NCI-H2081 treated with DMSO at 0.1 percent for 48 hours (cell line): ENCODE results near the gene SAMD4B.

Experiments
- DNase-seq: peaks from one replicate; lab custom pipeline; 2025; lab: John Stamatoyannopoulos, UW

Gene SAMD4B

GRCh38 chr19:39410017-39410830, 68.0 kb downstream of the SAMD4B start:
- DNase-seq: no peak

DNA sequence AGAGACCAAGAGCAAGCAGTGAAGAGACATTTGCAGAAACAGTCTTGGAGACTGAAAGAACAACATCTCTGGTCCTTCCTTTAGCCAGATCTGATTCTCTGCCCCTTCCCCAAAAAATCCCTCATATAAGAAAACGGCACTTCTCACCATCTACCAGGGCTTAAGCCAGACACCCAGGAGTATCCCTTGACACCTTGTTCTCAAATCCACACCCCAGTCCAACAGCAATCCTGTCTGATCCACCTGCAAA, 68.5 kb downstream of the SAMD4B start:
- DNase-seq: no peak

DNA sequence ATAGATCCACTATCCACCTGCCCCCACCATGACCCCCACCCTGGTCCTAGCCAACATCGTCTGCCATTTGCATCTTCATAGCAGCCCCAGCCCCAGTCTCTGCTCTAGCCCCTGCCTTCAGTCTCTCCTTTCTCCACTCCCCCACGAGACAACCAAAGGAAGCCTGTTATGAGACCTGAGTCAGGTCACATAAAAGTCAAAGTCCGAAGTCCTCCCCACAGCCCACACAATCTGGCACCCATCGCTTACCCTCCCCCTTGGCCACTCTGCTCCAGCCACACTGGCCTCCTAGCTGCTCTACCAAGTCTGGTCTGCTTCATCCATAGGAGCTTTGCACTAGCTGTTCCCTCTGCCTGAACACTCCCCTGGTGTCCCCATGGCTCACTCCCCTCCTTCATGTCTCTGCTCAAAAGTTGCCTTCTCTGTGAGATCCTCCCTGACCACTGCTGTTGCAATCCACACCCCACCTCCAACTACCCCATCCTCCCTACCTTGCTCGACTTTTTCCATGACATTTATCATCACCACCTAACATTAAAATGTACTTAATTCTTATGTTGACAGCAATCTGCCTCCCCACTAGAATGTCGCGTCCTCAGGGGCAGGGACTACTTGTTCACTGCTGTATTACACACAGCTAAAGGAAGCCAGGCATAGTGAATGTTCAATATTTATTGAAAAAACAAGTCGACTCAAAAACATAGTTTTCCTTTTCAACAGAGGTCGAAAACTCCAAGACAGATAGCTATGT, 69.0 kb downstream of the SAMD4B start:
- no peak for DNase-seq

DNA sequence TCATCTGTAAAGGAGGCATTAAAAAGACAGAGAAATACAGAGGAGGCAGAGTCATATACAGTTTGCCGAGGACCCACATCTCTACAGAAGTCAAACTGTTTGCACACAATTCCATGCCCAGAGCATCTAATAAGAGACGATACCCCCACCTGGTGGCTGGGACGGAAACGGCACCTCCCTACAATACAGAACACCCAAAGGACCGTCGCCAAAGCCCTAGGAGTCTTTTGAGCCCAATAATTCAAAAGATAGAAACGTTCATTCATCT, 69.5 kb downstream of the SAMD4B start:
- peak; percentile 81 for DNase-seq

DNA sequence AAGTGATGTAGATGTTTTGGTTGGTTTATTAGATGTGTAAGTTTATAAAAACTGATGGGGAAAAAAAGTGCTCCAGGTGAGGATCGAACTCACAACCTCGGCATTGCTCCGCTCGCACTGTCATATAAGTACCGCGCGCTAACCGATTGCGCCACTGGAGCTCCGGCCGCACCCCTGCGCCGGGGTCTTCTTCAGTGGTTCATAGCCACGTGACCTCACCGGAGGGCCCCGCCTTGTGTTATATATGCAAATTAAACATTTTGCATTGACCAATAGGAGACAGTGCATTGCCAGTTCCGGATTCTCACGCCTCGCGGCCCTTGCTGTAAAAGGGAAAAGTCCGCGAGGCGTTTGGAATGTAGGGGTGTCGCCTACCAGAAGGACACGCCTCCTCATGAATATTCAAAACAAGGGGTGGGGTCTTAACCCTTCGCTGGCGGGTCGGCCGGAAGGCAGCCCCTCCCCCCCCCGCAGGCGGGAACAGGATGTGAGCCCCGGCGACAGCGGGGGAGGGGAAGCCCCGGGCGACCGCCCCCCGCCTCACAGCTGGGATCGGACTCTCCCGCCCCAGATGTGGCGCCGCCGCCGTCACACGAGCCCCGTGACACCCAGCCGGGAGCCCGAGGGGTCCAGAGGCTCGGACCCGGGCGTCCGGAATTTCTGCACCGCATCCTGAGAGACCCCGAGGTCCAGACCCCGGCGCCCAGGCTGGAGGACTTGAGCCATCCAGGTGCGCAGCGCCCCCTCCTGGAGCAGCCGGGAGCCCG, 70.1 kb downstream of the SAMD4B start, which contains the start of gene PLEKHG2:
PLEKHG2 (plus strand) TSS at position 570 of the 767 bp plus-strand sequence. CDS start 1,418 bp downstream, outside the sequence.
- DNase-seq: peak; percentile 96

- DNase-seq: no peak
Measured at GRCh38 chr19:39412867-39413271, 70.6 kb downstream of the SAMD4B start.

DNA sequence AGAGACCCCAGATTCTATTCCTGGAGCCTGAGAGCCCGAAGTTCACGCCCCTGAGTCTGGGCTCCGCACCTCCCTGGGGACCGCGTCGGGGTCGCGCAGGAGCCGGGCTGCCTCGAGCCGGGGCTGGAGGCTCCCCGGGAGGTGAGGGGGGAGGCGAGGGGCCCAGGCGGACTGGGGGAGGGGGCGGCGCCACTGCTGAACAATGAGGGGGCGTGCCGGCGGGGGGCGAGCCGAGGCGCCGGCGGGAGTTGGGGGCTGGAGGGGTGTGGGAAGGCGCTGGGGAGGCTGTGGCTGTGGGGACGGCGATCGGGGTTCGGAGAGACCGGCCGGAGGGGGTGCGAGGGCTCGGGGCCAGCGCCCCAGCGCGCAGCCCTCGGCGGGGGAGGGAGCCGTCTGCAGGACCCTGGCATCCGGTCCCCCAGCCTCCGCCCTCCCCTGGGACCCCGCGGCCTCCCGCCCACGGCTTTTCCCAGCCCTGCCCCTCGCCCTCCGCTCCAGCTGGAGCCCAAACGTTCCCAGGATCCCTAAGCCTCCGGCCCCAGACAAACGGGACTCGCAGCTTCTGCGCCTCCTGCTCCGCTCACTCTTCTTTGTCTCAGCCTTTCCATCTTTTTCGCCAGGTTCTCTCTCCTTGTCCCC, 71.2 kb downstream of the SAMD4B start:
- DNase-seq: no peak

DNA sequence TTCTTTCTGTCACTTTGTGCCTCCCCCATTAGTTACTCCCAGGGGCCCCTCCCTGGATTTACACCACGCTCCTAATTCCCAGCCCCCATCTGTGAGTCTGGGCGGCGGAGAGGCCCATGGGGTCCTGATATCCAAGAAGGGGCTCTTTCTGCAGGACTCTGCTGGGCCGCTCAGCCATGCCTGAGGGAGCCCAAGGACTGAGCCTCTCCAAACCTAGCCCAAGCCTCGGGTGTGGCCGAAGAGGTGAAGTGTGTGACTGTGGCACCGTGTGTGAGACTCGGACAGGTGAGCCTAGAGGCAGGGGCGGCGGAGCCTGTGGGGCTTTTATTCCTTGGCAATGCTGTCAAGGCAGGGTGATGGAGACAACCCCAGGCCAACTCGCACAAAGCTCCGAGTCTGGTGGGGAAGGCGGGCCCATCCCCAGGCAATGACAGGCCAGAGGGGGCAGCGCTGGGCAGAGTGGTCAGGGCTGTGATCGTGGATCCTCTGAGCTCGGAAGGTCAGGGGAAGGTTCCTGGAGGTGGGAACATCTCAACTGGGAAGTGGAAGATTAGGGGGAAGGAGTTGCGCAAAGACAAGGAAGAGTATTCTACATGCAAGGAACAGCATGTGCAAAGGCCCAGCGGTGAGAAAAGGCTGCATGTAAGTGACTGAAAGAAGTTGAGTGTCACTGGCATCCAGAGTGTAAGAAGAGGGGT, 71.8 kb downstream of the SAMD4B start:
- DNase-seq: no peak

- no peak for DNase-seq
Measured at GRCh38 chr19:39415111-39416046, 73.2 kb downstream of the SAMD4B start.

- no peak for DNase-seq
Measured at GRCh38 chr19:39416152-39417120, 74.2 kb downstream of the SAMD4B start.

- no peak for DNase-seq
Measured at GRCh38 chr19:39417463-39418181, 75.4 kb downstream of the SAMD4B start.

DNA sequence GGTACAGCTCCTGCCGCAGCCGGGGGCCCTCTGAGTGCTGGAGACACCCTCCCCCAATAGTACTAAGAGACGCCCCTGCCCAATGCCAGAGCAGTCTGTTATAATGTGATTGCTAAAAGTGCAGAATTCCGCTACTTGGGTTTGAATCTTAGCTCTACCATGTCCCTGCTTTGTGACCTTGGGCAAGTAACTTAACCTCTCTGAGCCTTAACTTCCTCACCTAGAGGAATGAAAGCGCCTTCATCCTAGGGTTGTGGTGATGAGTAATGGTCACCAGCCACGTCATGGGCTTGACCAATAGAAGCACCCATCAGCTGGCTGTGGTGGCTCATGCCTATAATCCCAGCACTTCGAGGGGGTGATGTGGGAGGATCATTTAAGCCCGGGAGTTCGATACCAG, 76.8 kb downstream of the SAMD4B start:
- no peak for DNase-seq

DNA sequence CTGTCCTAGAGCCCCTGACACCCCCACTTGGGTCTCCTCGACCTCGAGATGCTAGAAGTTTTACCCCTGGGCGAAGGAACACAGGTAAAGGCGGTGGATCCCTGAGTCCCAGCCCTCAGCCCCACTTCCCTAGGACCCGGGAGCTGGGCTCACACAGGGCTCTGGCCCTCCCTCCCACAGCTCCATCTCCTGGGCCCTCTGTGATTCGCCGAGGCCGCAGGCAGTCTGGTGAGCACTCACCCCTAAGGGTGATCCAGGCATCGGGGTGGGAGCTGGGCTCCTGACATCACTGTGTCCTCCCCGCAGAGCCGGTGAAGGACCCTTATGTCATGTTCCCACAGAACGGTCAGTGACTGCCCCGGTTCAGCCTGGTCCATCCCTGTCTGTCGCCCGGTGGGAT, 78.5 kb downstream of the SAMD4B start:
- no peak for DNase-seq

GRCh38 chr19:39422020-39422419, 79.8 kb downstream of the SAMD4B start:
- no peak for DNase-seq

DNA sequence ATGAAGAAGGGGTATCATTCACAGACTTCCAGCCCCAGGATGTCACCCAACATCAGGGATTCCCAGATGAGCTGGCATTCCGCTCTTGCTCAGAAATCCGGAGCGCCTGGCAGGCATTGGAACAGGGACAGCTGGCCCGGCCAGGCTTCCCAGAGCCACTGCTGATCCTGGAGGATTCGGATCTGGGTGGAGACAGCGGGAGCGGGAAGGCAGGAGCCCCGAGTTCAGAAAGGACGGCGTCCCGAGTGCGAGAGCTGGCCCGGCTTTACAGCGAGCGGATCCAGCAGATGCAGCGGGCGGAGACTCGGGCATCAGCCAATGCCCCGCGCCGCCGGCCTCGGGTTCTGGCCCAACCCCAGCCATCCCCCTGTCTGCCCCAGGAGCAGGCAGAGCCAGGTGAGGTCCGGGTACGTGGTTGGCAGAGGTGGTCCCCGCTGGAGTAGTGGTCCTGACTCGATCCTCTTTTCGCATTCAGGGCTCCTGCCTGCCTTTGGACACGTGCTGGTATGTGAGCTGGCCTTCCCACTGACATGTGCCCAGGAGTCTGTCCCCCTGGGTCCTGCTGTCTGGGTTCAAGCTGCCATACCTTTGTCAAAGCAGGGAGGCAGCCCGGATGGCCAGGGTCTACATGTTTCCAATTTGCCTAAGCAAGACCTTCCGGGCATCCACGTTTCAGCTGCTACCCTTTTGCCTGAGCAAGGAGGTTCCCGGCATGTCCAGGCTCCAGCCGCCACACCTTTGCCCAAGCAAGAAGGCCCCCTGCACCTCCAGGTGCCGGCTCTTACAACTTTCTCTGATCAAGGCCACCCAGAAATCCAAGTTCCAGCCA, 81.3 kb downstream of the SAMD4B start:
- DNase-seq: no peak

DNA sequence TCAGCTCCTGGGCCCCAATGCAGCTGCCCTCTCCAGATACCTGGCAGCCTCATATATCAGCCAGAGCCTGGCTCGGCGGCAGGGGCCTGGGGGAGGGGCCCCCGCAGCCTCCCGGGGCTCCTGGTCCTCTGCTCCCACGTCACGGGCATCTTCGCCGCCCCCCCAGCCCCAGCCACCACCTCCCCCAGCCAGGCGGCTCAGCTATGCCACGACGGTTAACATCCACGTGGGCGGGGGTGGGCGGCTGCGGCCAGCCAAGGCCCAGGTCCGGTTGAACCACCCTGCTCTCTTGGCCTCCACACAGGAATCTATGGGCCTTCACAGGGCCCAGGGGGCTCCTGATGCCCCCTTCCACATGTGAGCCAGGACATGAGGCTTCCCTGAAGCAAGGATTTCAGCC, 82.7 kb downstream of the SAMD4B start:
- no peak for DNase-seq

GRCh38 chr19:39425744-39426143, 83.5 kb downstream of the SAMD4B start:
- DNase-seq: no peak

DNA sequence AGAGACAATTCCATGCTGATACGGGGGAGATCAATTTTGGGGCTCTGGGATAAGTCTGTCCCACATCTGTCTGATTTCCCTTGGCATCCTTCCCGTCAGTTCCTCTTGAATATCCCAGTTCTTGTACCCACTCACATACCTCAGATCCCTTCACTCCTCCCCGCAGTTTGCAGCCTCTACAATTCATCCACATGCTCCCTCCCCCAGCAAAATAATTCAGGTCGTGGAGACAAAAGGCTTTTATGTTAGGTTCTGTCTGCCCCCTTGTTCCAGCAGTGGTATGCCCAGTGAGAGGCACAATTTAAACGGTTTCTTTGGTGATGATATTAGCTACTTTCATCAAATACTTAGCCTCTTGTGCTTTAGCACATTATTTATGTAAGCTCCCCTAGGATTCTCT, 83.9 kb downstream of the SAMD4B start:
- DNase-seq: no peak
